OCI-LY7 (cell line): ENCODE data around the gene TFEC. TPM values are rescaled to one million over a fixed set of nuclear protein-coding genes. Genes with fewer than 3 reads are reported as not detected.

Experiments used
- BruUV-seq: library from RNA; stranded (reverse); fragments of 400-500 nt; replicated peaks from 2 replicates; lab custom pipeline; 2021; lab: Mats Ljungman, UMichigan
- CTCF ChIA-PET: fragments of 300-600 bp; sonication (Branson Sonifier 250); formaldehyde crosslinking; loops from one replicate; lab custom pipeline; 2022; ENCODE audit warnings: antibody characterized with exemption; ENCODE audit not compliant: unreplicated experiment; lab: Charles Lee
- POLR2A ChIA-PET: fragments of 300-600 bp; sonication (Branson Sonifier 250); formaldehyde crosslinking; loops from one replicate; lab custom pipeline; 2022; ENCODE audit warnings: antibody characterized with exemption; lab: Charles Lee
- DNase-seq: peaks from one replicate; pipeline ENCODE4 v3.0.0-alpha.2; 2015; ENCODE audit warnings: low spot score
- H2AFZ ChIP-seq: fragments of 200-600 bp; sonication (generic), shearing (Covaris generic); 2 replicates; pipeline ENCODE4 v1.6.1; 2014; ENCODE audit warnings: mild to moderate bottlenecking, antibody characterized with exemption, low read length, moderate library complexity
- H3K27ac ChIP-seq: fragments of 200-600 bp; sonication (generic); 2 replicates; pipeline ENCODE4 v1.5.1; 2014; ENCODE audit warnings: mixed run types, low read depth, mild to moderate bottlenecking, moderate library complexity, low read length, inconsistent platforms; ENCODE audit not compliant: poor library complexity, severe bottlenecking
- H3K36me3 ChIP-seq: fragments of 200-600 bp; sonication (generic); 2 replicates; pipeline ENCODE4 v1.6.1; 2014; ENCODE audit warnings: mild to moderate bottlenecking, antibody characterized with exemption, low read length, moderate library complexity, mixed read lengths; ENCODE audit not compliant: insufficient read depth
- H3K4me1 ChIP-seq: fragments of 200-600 bp; sonication (generic); 2 replicates; pipeline ENCODE4 v1.5.1; 2014; ENCODE audit warnings: mild to moderate bottlenecking, low read length; ENCODE audit not compliant: insufficient read depth, poor library complexity, severe bottlenecking
- H3K4me2 ChIP-seq: fragments of 200-600 bp; sonication (generic); 2 replicates; pipeline ENCODE4 v1.6.1; 2014; ENCODE audit warnings: mild to moderate bottlenecking, low read length
- H3K4me3 ChIP-seq: fragments of 200-600 bp; sonication (generic); 2 replicates; pipeline ENCODE4 v1.5.1; 2014; ENCODE audit warnings: mild to moderate bottlenecking, low read depth, low read length; ENCODE audit not compliant: poor library complexity, severe bottlenecking
- H3K79me2 ChIP-seq: fragments of 200-600 bp; sonication (generic); 2 replicates; pipeline ENCODE4 v1.6.1; 2016; ENCODE audit warnings: low read depth, mild to moderate bottlenecking, low read length, moderate library complexity, mixed read lengths; ENCODE audit not compliant: insufficient read depth
- H3K9me2 ChIP-seq: fragments of 200-600 bp; sonication (generic); 2 replicates; pipeline ENCODE4 v1.6.1; 2016; ENCODE audit warnings: mild to moderate bottlenecking, low read length, mixed read lengths; ENCODE audit not compliant: insufficient read depth
- H3K9me3 ChIP-seq: fragments of 200-600 bp; sonication (generic); 2 replicates; pipeline ENCODE4 v1.6.1; 2014; ENCODE audit warnings: mild to moderate bottlenecking, mixed run types, low read length, mixed read lengths
- H4K20me1 ChIP-seq: fragments of 200-600 bp; sonication (generic); 2 replicates; pipeline ENCODE4 v1.6.1; 2014; ENCODE audit warnings: mild to moderate bottlenecking, antibody characterized with exemption, low read length, moderate library complexity, mixed read lengths; ENCODE audit not compliant: insufficient read depth
- CTCF ChIP-seq: fragments of 200-600 bp; sonication (generic); conservative IDR thresholded peaks from 2 replicates; pipeline ENCODE4 v1.5.1; 2014; ENCODE audit warnings: mild to moderate bottlenecking, antibody characterized with exemption, low read length, moderate library complexity, mixed read lengths
- EZH2phosphoT487 ChIP-seq: fragments of 200-600 bp; sonication (generic); IDR thresholded peaks from 2 replicates; pipeline ENCODE4 v1.6.1; 2018; ENCODE audit warnings: low read depth, borderline replicate concordance, mild to moderate bottlenecking, mixed run types, antibody characterized with exemption, low read length, moderate library complexity, mixed read lengths
- intact Hi-C: fragments of 100-400 bp; cut with micrococcal nuclease; formaldehyde crosslinking; loops from one replicate; pipeline ENCODE4 v1.10.0; 2022; ENCODE audit not compliant: unreplicated experiment
- total RNA-seq, 2 experiments: library from RNA; depleted of rRNA in 1 of 2; stranded (reverse); fragments of >200 nt in 1 of 2; shearing (Covaris generic) in 1 of 2; gene quantifications; 2 replicates each; pipeline ENCODE4 v1.2.3, GENCODE V29; 2014 to 2022

Gene TFEC
- total RNA-seq, 2 experiments from 2014 or later = 2.2 TPM; not detected in 1

- Histone ChIP-seq H3K9me3 (no peaks in the 10 kb centered on the region), H3K79me2 (no peaks in the 10 kb centered on the region), H2AFZ (no peak overlapping the region), H3K27ac (no peak overlapping the region), H3K4me3 (no peak overlapping the region), H3K9me2 (no peaks in the 10 kb centered on the region), H3K36me3 (no peaks in the 10 kb centered on the region), H3K4me1 (no peaks in the 10 kb centered on the region), H4K20me1 (no peaks in the 10 kb centered on the region), H3K4me2 (no peak overlapping the region)
- DNase-seq = no peak
- intact Hi-C loops = no loop called here
- ChIA-PET CTCF (no interaction called here), POLR2A (no interaction called here)
- no TSS peak for BruUV-seq
- TF ChIP-seq CTCF = no peak
- no peak for TF ChIP-seq EZH2phosphoT487
Measured at GRCh38 chr7:115962340-115962739, 68.2 kb downstream of the TFEC start.

GRCh38 chr7:115953592-115954255 is 76.8 kb downstream of the TFEC start:
- Histone ChIP-seq H3K9me3 (no peaks in the 10 kb centered on the region), H3K36me3 (no peaks in the 10 kb centered on the region), H2AFZ (no peak overlapping the region), H3K79me2 (no peaks in the 10 kb centered on the region), H3K27ac (no peak overlapping the region), H4K20me1 (no peaks in the 10 kb centered on the region), H3K4me1 (no peaks in the 10 kb centered on the region), H3K4me2 (no peak overlapping the region), H3K4me3 (no peak overlapping the region), H3K9me2 (no peaks in the 10 kb centered on the region)
- intact Hi-C loops = no loop called here
- no peak for DNase-seq
- TF ChIP-seq EZH2phosphoT487 (no peak), CTCF (no peak)
- CTCF ChIA-PET = no interaction called here
- no TSS peak for BruUV-seq
- POLR2A ChIA-PET = no interaction called here

- intact Hi-C loops = no loop called here
- H3K4me1 ChIP-seq = no peaks in the 10 kb centered on the region
Measured at GRCh38 chr7:115952832-115953231, 77.7 kb downstream of the TFEC start.

More at GRCh38 chr7:115952832-115953231, 77.7 kb downstream of the TFEC start:
- no peak for DNase-seq
- no peaks in the 10 kb centered on the region for H4K20me1 ChIP-seq
- TF ChIP-seq EZH2phosphoT487 (no peak), CTCF (no peak)
- no TSS peak for BruUV-seq
- H3K79me2 ChIP-seq = no peaks in the 10 kb centered on the region
- H3K9me3 ChIP-seq = no peaks in the 10 kb centered on the region
- POLR2A ChIA-PET = no interaction called here
- H3K27ac ChIP-seq = no peak overlapping the region
- H3K4me3 ChIP-seq = no peak overlapping the region
- no peak overlapping the region for H3K4me2 ChIP-seq
- no peak overlapping the region for H2AFZ ChIP-seq
- CTCF ChIA-PET = no interaction called here
- H3K9me2 ChIP-seq = no peaks in the 10 kb centered on the region
- H3K36me3 ChIP-seq = no peaks in the 10 kb centered on the region
